Loucy (cell line): Measurements from ENCODE around the gene PTPRN2.

Experiments
- EZH2phosphoT487 ChIP-seq: fragments of 200-600 bp; IDR thresholded peaks from 2 replicates; pipeline ENCODE4 v1.6.1; 2018; ENCODE audit warnings: antibody characterized with exemption, mild to moderate bottlenecking, moderate library complexity, borderline replicate concordance
- TF ChIP-seq, protein P1 (sequence below): fragments of 200-600 bp; sonication (generic); conservative IDR thresholded peaks from 2 replicates; pipeline ENCODE4 v1.5.1; 2014; ENCODE audit warnings: mild to moderate bottlenecking, antibody characterized with exemption, low read length

DNA sequence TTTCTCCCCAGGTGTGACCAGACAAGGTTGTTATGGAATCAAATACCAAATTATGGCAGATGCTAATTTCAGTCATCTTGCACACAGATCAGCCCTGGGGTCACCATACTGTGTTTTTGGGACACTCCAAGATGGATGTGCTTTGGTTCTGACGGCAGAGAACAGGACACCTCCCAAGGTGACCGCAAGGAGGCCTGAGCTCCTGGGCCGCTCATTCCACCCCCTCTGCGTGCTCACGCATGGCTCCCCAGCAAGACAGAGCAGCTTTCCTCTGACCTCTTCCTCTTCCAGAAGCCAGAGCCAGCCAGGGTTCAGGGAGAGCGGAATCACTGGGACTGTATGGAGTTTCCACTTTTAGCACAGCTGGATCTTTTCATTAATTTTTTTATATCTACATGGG lies 848.0 kb downstream of the PTPRN2 start:
- TF ChIP-seq, protein P1, sequence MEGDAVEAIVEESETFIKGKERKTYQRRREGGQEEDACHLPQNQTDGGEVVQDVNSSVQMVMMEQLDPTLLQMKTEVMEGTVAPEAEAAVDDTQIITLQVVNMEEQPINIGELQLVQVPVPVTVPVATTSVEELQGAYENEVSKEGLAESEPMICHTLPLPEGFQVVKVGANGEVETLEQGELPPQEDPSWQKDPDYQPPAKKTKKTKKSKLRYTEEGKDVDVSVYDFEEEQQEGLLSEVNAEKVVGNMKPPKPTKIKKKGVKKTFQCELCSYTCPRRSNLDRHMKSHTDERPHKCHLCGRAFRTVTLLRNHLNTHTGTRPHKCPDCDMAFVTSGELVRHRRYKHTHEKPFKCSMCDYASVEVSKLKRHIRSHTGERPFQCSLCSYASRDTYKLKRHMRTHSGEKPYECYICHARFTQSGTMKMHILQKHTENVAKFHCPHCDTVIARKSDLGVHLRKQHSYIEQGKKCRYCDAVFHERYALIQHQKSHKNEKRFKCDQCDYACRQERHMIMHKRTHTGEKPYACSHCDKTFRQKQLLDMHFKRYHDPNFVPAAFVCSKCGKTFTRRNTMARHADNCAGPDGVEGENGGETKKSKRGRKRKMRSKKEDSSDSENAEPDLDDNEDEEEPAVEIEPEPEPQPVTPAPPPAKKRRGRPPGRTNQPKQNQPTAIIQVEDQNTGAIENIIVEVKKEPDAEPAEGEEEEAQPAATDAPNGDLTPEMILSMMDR: no peak
- TF ChIP-seq EZH2phosphoT487: no peak
